GM23338 (cell line): ENCODE results near the gene CENPP.

Source experiments
- CREB1 ChIP-seq: fragments of 250-450 bp; sonication (Bioruptor Pico); IDR thresholded peaks from 2 replicates; pipeline ENCODE4 v1.5.0; 2020; ENCODE audit warnings: low read depth, mild to moderate bottlenecking, moderate library complexity
- CTCF ChIP-seq, 2 experiments: fragments of 200-600 bp in 1 of 2; sonication (generic) in 1 of 2; conservative IDR thresholded peaks; 2 replicates each; pipeline versions ENCODE4 v1.5.1 to v1.6.1; 2016 to 2017; ENCODE audit warnings: antibody characterized with exemption in 2 of 2, low read depth in 2 of 2, mild to moderate bottlenecking in 2 of 2, moderate library complexity in 1 of 2
- EZH2 ChIP-seq: fragments of 200-600 bp; sonication (generic); IDR thresholded peaks from one replicate; pipeline ENCODE4 v1.8.0; 2017; ENCODE audit warnings: antibody characterized with exemption, mild to moderate bottlenecking, low read depth; ENCODE audit not compliant: unreplicated experiment
- EZH2phosphoT487 ChIP-seq: fragments of 200-600 bp; sonication (generic); IDR thresholded peaks from one replicate; pipeline ENCODE4 v1.8.1; 2018; ENCODE audit warnings: antibody characterized with exemption; ENCODE audit not compliant: unreplicated experiment
- JUNB ChIP-seq: IDR thresholded peaks from one replicate; pipeline ENCODE4 v1.6.1; 2016; ENCODE audit warnings: antibody characterized with exemption; ENCODE audit not compliant: unreplicated experiment
- POLR2AphosphoS5 ChIP-seq: IDR thresholded peaks from 2 replicates; pipeline ENCODE4 v1.6.1; 2016; ENCODE audit warnings: antibody characterized with exemption, low read depth
- TF ChIP-seq, protein P1 (sequence below): IDR thresholded peaks from one replicate; pipeline ENCODE4 v1.6.1; 2018; ENCODE audit warnings: antibody characterized with exemption; ENCODE audit not compliant: unreplicated experiment

GRCh38 chr9:92634712-92635605 is 309.2 kb downstream of the CENPP start:
- TF ChIP-seq EZH2, result no peak
- peak; percentile 97 to 99 for TF ChIP-seq CTCF (conservative IDR thresholded peaks at IDR 0.05; ENCODE audit: low read depth in 2 of 2)
- no peak for TF ChIP-seq POLR2AphosphoS5
- TF ChIP-seq CREB1, result no peak
- no peak for TF ChIP-seq EZH2phosphoT487
- TF ChIP-seq JUNB, result no peak
- TF ChIP-seq, protein P1, sequence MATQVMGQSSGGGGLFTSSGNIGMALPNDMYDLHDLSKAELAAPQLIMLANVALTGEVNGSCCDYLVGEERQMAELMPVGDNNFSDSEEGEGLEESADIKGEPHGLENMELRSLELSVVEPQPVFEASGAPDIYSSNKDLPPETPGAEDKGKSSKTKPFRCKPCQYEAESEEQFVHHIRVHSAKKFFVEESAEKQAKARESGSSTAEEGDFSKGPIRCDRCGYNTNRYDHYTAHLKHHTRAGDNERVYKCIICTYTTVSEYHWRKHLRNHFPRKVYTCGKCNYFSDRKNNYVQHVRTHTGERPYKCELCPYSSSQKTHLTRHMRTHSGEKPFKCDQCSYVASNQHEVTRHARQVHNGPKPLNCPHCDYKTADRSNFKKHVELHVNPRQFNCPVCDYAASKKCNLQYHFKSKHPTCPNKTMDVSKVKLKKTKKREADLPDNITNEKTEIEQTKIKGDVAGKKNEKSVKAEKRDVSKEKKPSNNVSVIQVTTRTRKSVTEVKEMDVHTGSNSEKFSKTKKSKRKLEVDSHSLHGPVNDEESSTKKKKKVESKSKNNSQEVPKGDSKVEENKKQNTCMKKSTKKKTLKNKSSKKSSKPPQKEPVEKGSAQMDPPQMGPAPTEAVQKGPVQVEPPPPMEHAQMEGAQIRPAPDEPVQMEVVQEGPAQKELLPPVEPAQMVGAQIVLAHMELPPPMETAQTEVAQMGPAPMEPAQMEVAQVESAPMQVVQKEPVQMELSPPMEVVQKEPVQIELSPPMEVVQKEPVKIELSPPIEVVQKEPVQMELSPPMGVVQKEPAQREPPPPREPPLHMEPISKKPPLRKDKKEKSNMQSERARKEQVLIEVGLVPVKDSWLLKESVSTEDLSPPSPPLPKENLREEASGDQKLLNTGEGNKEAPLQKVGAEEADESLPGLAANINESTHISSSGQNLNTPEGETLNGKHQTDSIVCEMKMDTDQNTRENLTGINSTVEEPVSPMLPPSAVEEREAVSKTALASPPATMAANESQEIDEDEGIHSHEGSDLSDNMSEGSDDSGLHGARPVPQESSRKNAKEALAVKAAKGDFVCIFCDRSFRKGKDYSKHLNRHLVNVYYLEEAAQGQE, result no peak
